ENCODE results near the gene PFKFB2. TPM values are rescaled to one million over a fixed set of nuclear protein-coding genes. Genes with fewer than 3 reads are reported as not detected.

The PFKFB2 gene
- total RNA-seq, 1 donor from 2014 or later, result 13.3 TPM

DNA sequence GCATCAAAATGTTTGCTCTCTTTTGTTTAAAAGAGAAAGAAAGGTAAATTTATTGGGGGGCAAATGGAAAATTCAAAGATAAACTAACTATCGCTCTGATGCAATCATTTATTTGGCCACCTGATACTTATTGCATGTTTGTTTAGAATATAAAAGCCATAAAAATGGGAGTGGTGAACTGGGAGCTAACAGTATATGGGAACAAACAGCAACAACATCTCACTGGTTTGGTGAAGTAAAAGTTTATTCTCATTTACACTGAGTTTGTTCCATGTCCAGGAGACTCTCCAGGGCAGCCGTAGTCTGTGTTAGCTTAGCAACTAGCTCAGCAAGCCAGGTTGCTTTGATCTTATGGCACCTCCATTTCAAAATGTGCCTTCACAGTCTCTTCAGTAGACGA is 71.3 kb downstream of the PFKFB2 start:
- Mint-ChIP-seq H3K4me3 (ENCODE audit: unreplicated experiment) (no peak overlapping the region), H3K4me1 (ENCODE audit: low read depth) (no peaks in the 10 kb centered on the region), H3K36me3 (ENCODE audit: low read depth) (peaks cover 4% of the 10 kb centered on the region), H3K27ac (ENCODE audit: unreplicated experiment) (no peak overlapping the region), H3K9me3 (ENCODE audit: low read depth) (peaks cover 17% of the 10 kb centered on the region), H3K27me3 (ENCODE audit: low read depth) (peaks cover 8% of the 10 kb centered on the region)
- TF ChIP-seq, protein P1, sequence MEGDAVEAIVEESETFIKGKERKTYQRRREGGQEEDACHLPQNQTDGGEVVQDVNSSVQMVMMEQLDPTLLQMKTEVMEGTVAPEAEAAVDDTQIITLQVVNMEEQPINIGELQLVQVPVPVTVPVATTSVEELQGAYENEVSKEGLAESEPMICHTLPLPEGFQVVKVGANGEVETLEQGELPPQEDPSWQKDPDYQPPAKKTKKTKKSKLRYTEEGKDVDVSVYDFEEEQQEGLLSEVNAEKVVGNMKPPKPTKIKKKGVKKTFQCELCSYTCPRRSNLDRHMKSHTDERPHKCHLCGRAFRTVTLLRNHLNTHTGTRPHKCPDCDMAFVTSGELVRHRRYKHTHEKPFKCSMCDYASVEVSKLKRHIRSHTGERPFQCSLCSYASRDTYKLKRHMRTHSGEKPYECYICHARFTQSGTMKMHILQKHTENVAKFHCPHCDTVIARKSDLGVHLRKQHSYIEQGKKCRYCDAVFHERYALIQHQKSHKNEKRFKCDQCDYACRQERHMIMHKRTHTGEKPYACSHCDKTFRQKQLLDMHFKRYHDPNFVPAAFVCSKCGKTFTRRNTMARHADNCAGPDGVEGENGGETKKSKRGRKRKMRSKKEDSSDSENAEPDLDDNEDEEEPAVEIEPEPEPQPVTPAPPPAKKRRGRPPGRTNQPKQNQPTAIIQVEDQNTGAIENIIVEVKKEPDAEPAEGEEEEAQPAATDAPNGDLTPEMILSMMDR (IDR thresholded peaks at IDR 0.05), result no peak
- no peak for DNase-seq (ENCODE audit: low spot score)

DNA sequence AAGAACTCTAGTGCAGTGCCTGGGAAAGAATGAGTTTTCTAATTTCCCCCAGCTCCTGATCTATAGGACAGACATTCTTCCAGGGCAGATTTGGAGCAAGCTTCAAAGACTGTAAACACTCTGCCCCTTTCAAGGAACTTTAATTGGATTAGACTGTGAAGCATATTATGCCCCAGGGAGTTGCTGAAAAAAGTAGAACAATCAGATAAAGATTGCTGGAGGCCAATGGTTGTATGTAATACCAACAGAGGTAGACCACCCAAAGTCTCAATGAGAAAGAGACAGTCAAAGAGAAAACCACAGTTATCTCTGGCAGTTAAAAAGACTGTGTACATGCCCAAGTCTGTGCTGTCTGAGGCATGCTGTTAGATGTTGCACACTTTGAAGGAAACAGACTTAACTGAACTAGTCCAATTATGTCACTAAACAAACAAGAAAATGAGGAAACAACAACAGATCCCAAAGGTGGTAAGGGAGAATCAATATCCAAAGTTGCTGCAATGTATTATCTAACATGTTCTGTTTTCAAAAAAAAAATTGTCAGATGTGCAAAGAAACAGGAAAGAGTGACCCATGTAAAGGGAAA is 75.4 kb downstream of the PFKFB2 start:
- H3K9me3 Mint-ChIP-seq (ENCODE audit: low read depth), result peaks cover 29% of the 10 kb centered on the region
- no peak for DNase-seq (ENCODE audit: low spot score)
- H3K4me3 Mint-ChIP-seq (ENCODE audit: unreplicated experiment), result no peak overlapping the region
- TF ChIP-seq, protein P1 (IDR thresholded peaks at IDR 0.05), result no peak
- H3K36me3 Mint-ChIP-seq (ENCODE audit: low read depth), result peaks cover 4% of the 10 kb centered on the region
- H3K4me1 Mint-ChIP-seq (ENCODE audit: low read depth), result no peaks in the 10 kb centered on the region
- H3K27ac Mint-ChIP-seq (ENCODE audit: unreplicated experiment), result no peak overlapping the region
- peaks cover 3% of the 10 kb centered on the region for H3K27me3 Mint-ChIP-seq (ENCODE audit: low read depth)

DNA sequence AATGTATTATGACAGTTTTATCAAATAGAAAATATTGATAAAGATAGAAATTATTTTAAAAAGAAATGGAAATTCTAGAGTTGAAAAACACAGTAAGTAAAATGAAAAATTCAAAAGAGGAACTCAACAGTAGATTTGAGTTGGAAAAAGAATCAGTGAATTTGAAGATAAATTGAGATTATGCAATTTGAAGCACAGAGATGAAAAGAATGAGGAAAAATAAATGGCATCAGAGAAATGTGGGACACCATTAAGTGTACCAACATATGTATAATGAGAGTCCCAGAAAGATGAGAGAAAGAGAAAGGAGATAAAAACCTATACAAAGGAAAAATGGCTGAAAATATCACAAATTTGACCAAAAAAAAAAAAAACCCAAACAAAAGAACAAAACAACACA is 76.0 kb downstream of the PFKFB2 start:
- H3K9me3 Mint-ChIP-seq (ENCODE audit: low read depth), result peaks cover 29% of the 10 kb centered on the region
- no peak for DNase-seq (ENCODE audit: low spot score)
- no peaks in the 10 kb centered on the region for H3K4me1 Mint-ChIP-seq (ENCODE audit: low read depth)
- H3K4me3 Mint-ChIP-seq (ENCODE audit: unreplicated experiment), result no peak overlapping the region
- peaks cover 1% of the 10 kb centered on the region for H3K27me3 Mint-ChIP-seq (ENCODE audit: low read depth)
- H3K27ac Mint-ChIP-seq (ENCODE audit: unreplicated experiment), result no peak overlapping the region
- peaks cover 4% of the 10 kb centered on the region for H3K36me3 Mint-ChIP-seq (ENCODE audit: low read depth)
- TF ChIP-seq, protein P1 (IDR thresholded peaks at IDR 0.05), result no peak

Other genes with a start within 250 kb of the PFKFB2 start
- not detected in 3 replicates for gene IL20, start 187.7 kb upstream of the PFKFB2 start, total RNA-seq
- gene IL24, start 155.8 kb upstream of the PFKFB2 start, total RNA-seq, result not detected in 3 replicates
- gene FCMR, start 131.3 kb upstream of the PFKFB2 start, total RNA-seq, result not detected in 3 replicates
- not detected in 3 replicates for gene PIGR, start 106.8 kb upstream of the PFKFB2 start, total RNA-seq
- gene FCAMR, start 82.8 kb upstream of the PFKFB2 start, total RNA-seq, result not detected in 3 replicates
- 0.07 to 0.10 TPM in 2 of 3 replicates, not detected in the other for gene C1orf116, start 20.5 kb upstream of the PFKFB2 start, total RNA-seq
- gene YOD1, start 2.1 kb upstream of the PFKFB2 start, total RNA-seq, result 5.3 to 6.3 TPM (median 5.5 TPM) in 3 replicates
- not detected in 3 replicates for gene C4BPB, start 35.6 kb downstream of the PFKFB2 start, total RNA-seq
- gene C4BPA, start 51.0 kb downstream of the PFKFB2 start, total RNA-seq, result not detected in 3 replicates